HCT116 (cell line): ENCODE data around the gene SVIL.

Source experiments
- EZH2phosphoT487 ChIP-seq: fragments of 200-600 bp; IDR thresholded peaks from 2 replicates; pipeline ENCODE4 v1.6.1; 2018; ENCODE audit warnings: antibody characterized with exemption, borderline replicate concordance
- POLR2A ChIP-seq: IDR thresholded peaks from 2 replicates; pipeline ENCODE4 v1.7.0; 2011; ENCODE audit warnings: borderline replicate concordance; ENCODE audit not compliant: insufficient read depth, insufficient read length; ENCODE audit errors: extremely low read depth
- TF ChIP-seq, protein P1 (sequence below): IDR thresholded peaks from 2 replicates; pipeline ENCODE4 v1.6.1; 2012
- TF ChIP-seq, protein P2 (sequence below), 3 experiments: fragments of 200-600 bp in 1 of 3; sonication (generic) in 1 of 3; IDR thresholded peaks in 2 of 3; conservative IDR thresholded peaks in 1 of 3; 2 replicates each; pipeline ENCODE4 v1.5.1; 2012 to 2017; ENCODE audit warnings: low read depth in 2 of 3, low read length in 2 of 3, antibody characterized with exemption in 1 of 3, borderline replicate concordance in 1 of 3, control low read depth in 1 of 3, mild to moderate bottlenecking in 1 of 3, mixed read lengths in 1 of 3, mixed run types in 1 of 3, moderate library complexity in 1 of 3; ENCODE audit not compliant: insufficient read depth in 1 of 3

DNA sequence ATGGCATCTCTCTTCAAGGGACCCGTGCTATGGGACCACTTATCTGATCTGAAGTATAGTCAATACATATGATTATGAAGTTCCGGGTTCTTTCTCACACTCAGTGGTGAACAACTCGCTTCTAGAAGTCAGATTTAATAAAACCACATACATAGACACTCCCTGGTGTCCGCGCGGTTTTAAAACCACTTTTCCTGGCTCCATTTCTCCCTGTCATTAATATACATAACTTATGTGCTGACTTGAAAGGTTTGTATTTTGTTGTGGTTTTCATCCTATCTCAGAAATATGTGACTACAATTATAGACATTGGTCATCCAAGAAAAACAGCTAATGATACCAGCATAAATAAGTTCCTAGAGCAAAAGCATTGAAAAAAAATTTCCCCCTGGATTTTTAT, 34.0 kb downstream of the SVIL start:
- TF ChIP-seq, protein P1, sequence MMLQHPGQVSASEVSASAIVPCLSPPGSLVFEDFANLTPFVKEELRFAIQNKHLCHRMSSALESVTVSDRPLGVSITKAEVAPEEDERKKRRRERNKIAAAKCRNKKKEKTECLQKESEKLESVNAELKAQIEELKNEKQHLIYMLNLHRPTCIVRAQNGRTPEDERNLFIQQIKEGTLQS: no peak
- TF ChIP-seq, protein P2, sequence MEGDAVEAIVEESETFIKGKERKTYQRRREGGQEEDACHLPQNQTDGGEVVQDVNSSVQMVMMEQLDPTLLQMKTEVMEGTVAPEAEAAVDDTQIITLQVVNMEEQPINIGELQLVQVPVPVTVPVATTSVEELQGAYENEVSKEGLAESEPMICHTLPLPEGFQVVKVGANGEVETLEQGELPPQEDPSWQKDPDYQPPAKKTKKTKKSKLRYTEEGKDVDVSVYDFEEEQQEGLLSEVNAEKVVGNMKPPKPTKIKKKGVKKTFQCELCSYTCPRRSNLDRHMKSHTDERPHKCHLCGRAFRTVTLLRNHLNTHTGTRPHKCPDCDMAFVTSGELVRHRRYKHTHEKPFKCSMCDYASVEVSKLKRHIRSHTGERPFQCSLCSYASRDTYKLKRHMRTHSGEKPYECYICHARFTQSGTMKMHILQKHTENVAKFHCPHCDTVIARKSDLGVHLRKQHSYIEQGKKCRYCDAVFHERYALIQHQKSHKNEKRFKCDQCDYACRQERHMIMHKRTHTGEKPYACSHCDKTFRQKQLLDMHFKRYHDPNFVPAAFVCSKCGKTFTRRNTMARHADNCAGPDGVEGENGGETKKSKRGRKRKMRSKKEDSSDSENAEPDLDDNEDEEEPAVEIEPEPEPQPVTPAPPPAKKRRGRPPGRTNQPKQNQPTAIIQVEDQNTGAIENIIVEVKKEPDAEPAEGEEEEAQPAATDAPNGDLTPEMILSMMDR (IDR thresholded peaks at IDR 0.05 in 2 of 3, conservative IDR thresholded peaks at IDR 0.05 in 1 of 3; ENCODE audit: borderline replicate concordance in 1 of 3, insufficient read depth in 1 of 3, low read depth in 2 of 3, low read length in 2 of 3): no peak
- TF ChIP-seq EZH2phosphoT487 (no peak), POLR2A (no peak)
